HG02884 (cell line): ENCODE measurements around the gene GATAD2A.

Source experiments
- ATAC-seq: cut with Tn5 transposase; IDR thresholded peaks from one replicate; pipeline ENCODE4 v1.9.1; 2021; ENCODE audit warnings: mild to moderate bottlenecking, moderate library complexity; ENCODE audit not compliant: unreplicated experiment

Gene GATAD2A

GRCh38 chr19:19527674-19528625 is 122.5 kb downstream of the GATAD2A start:
- no peak for ATAC-seq

GRCh38 chr19:19528721-19529490 is 123.4 kb downstream of the GATAD2A start, which contains the start of gene YJEFN3:
TSS of gene YJEFN3 (plus strand) at chr19:19528911. CDS start at chr19:19528933, 22 bp downstream.
- no peak for ATAC-seq

- no peak for ATAC-seq
These were observed 124.4 kb downstream of the GATAD2A start for GRCh38 chr19:19529783-19530422.

- ATAC-seq: no peak
These were observed 124.9 kb downstream of the GATAD2A start for GRCh38 chr19:19530423-19530804.

GRCh38 chr19:19530889-19531288 is 125.4 kb downstream of the GATAD2A start:
- no peak for ATAC-seq

- ATAC-seq: no peak
These were observed 126.7 kb downstream of the GATAD2A start for GRCh38 chr19:19531951-19532805.

- no peak for ATAC-seq
These were observed 127.6 kb downstream of the GATAD2A start for GRCh38 chr19:19532806-19533701.

- no peak for ATAC-seq
These were observed 128.4 kb downstream of the GATAD2A start for GRCh38 chr19:19533841-19534240.

- no peak for ATAC-seq
These were observed 129.2 kb downstream of the GATAD2A start for GRCh38 chr19:19534556-19535265.

- ATAC-seq: no peak
These were observed 130.1 kb downstream of the GATAD2A start for GRCh38 chr19:19535311-19536191.

GRCh38 chr19:19537075-19538048 is 131.9 kb downstream of the GATAD2A start:
- ATAC-seq: no peak

GRCh38 chr19:19538061-19538784 is 132.7 kb downstream of the GATAD2A start, which contains the start of gene CILP2:
TSS of gene CILP2 (plus strand) at chr19:19538265. CDS start at chr19:19538350, 85 bp downstream.
- no peak for ATAC-seq

- ATAC-seq: no peak
These were observed 133.3 kb downstream of the GATAD2A start for GRCh38 chr19:19538785-19539166.

- ATAC-seq: no peak
These were observed 134.2 kb downstream of the GATAD2A start for GRCh38 chr19:19539698-19540063.

GRCh38 chr19:19540064-19540714 is 134.7 kb downstream of the GATAD2A start:
- no peak for ATAC-seq
